ENCODE measurements around the gene THTPA. TPM values are rescaled to one million over a fixed set of nuclear protein-coding genes. Genes with fewer than 3 reads are reported as not detected.

The THTPA gene
- total RNA-seq, result 10 to 100 TPM in 1 of 2 experiments, 1 to 10 TPM in 1; 8.1 to 12.7 TPM

DNA sequence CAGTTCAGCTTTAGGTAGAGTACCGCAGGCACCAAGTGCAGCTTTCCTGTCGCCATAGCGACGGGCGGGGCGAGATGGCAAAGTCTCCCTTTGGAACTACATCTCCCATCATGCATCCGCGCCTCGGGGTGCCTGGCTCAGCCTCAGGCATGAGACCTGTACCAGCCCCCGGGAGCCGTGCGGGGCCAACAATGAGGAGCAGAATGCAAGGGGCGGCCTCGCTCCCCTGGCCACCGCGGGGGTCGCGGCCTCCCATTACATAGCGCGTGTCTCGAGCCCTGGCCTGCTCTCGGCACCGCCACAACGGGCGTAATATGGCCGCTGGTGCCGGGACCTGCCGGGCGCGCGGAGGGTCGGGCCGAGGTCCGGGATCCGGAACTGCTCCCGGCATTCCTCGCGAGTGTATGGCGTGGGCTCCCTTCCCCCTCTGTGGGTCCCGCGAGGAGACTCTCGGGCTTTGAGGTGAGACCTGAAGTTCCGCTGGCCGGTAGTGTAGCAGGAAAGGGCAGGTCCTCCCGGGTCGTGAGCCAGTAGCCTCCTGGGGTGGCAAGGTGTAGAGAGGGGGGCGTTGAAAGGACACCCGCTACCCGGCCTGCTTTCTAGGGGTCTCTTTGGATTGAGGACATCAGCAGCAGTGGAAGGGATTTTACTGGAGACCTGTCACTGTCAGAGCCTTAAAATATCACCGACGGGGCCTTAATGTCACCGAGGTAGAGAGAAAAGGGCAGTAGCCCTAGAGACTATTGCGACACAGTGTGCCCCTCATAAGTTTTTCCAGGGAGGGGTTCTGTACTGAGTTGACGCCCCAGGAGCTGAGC is at the start of gene THTPA:
Gene THTPA, plus strand, starts transcription at position 390 of the 818 bp plus-strand sequence. CDS start 487 bp downstream, outside the sequence.
- peaks cover 23% of the 10 kb centered on the region for H3K36me3 Mint-ChIP-seq (ENCODE audit: low read depth)
- ChIA-PET POLR2A (interaction anchor here (0.6 kb wide), 3 partner anchors 13 to 790 kb away, joined by 3 to 8 read pairs (median 3); no protein-coding TSS in a partner anchor), CTCF (interaction anchor here (1.0 to 8.6 kb wide), 3 partner anchors 16 to 398 kb away, joined by 3 to 96 read pairs (median 6); partner anchors contain the start of gene DHRS4)
- no peaks in the 10 kb centered on the region for H3K27me3 Mint-ChIP-seq
- peak within 1 kb of the TSS; percentile 96 for H3K27ac Mint-ChIP-seq
- no peaks in the 10 kb centered on the region for H3K9me3 Mint-ChIP-seq
- H3K4me1 Mint-ChIP-seq, result peaks cover 49% of the 10 kb centered on the region
- peak; percentile 96 for DNase-seq
- peak within 1 kb of the TSS; percentile 90 for H3K4me3 Mint-ChIP-seq

GRCh38 chr14:23512156-23512555 is 43.9 kb upstream of the THTPA start:
- H3K36me3 Mint-ChIP-seq (ENCODE audit: low read depth), result no peaks in the 10 kb centered on the region
- H3K27me3 Mint-ChIP-seq, result no peaks in the 10 kb centered on the region
- POLR2A ChIA-PET, result no interaction called here
- CTCF ChIA-PET, result interaction anchor here (1.3 to 1.6 kb wide), 2 partner anchors 11 to 79 kb away, joined by 3 read pairs; no protein-coding TSS in a partner anchor
- peaks cover 11% of the 10 kb centered on the region for H3K4me1 Mint-ChIP-seq
- H3K4me3 Mint-ChIP-seq, result peak overlapping the region; percentile 58
- H3K27ac Mint-ChIP-seq, result peak overlapping the region; percentile 86
- DNase-seq, result no peak
- no peaks in the 10 kb centered on the region for H3K9me3 Mint-ChIP-seq

DNA sequence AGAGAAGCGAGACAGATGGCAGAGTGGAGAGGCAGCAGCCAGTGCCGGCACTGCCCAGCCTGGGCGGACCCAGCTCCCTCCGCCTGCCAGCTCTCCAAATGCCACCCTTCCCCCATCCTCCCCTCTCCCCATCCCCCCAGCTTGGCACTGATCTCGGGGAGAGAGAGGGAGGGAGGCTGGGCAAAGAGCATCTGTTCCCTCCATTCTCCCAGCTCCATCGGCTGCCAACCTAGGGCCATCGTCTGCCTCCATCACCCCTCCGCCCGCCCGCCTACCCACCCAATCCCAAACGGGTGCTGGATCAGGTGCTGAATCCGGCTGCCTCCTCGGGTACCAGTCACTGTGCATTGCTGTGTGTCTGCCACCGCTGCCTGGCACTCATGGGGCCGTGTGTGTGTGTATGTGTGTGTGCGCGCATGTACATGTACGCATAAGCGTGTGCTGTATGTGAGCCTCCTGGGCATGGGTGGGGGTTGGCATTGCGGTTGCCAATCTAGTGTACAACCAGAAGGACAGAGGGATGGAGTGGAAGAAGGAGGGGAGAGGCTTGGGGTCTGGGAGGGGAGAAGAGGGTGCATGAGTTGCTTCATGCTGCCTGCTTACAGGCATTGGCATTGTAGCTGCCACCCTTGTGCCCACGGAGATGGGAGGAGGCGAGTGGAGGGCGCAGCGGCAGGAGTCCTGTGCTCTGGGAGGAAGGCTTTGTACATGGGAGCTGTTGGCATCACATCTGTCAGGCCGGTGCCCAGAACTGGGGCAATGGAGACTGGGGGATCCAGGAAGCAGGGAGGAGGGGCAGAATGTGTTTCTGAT is 42.9 kb upstream of the THTPA start:
- H3K27ac Mint-ChIP-seq, result no peak overlapping the region

DNA sequence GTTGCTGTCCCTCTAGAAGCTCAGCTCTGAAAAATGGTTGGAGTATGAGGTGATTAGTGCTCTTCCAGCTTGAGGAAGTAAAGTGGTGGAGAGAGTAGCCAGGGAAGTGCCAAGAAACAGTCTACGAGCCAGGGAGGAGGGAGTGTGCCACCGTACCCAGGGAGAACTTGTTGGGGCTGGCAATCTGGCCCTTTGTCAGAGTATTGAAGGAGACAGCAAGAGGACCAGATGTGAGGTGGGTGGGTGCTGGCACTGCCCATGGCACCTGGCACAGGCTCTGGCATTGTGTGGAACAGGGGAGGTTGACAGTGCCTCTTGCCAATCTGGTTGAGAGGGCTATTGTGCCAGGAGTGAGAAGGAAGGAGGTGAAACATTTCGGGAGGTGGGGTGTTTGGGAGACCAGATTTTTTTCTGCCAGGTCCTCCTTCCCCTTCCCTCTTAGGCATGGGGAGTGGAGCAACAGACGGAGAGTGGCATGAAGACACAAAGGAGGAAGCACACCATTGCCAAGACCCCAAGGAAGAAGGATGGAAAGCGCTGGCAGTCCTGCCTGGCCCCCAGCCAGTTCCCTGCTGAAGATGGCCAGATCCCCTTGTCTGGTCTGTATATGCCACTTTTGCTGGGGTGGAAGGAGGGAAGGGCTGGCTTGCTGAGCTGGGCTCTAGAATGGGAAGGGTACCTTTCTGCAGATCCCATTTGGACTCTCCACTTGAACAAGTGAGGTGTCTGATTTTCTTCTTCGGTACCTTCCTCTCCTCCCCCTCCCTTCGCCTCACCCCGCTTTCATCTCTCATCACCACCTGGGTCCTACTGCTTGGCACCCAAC is 42.0 kb upstream of the THTPA start:
- ChIA-PET POLR2A (no interaction called here), CTCF (no interaction called here)
- DNase-seq, result no peak
- H3K36me3 Mint-ChIP-seq (ENCODE audit: low read depth), result no peaks in the 10 kb centered on the region
- peaks cover 11% of the 10 kb centered on the region for H3K4me1 Mint-ChIP-seq
- no peak overlapping the region for H3K27ac Mint-ChIP-seq
- H3K4me3 Mint-ChIP-seq, result no peak overlapping the region
- H3K27me3 Mint-ChIP-seq, result no peaks in the 10 kb centered on the region
- H3K9me3 Mint-ChIP-seq, result no peaks in the 10 kb centered on the region

More for the DNA sequence above, 42.9 kb upstream of the THTPA start:
- DNase-seq, result no peak
- ChIA-PET POLR2A (no interaction called here), CTCF (no interaction called here)
- Mint-ChIP-seq H3K4me3 (no peak overlapping the region), H3K4me1 (peaks cover 11% of the 10 kb centered on the region), H3K27me3 (no peaks in the 10 kb centered on the region), H3K36me3 (ENCODE audit: low read depth) (no peaks in the 10 kb centered on the region), H3K9me3 (no peaks in the 10 kb centered on the region)

DNA sequence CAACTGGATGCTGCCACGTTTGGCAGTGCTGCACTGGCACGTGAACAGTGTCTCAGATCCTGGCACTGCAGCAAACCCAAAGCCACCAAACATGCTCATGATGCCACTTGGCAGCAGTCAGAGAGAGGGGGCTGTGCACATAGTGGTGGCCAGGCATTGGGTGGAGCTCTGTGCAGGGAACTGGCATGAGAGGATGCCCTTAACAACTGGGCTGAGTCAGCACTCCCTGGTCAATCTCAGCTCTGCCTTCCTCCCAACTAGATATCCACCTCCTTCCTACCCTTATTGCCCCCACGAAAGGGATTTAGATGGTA is 41.5 kb upstream of the THTPA start:
- no peak overlapping the region for H3K27ac Mint-ChIP-seq
- POLR2A ChIA-PET, result no interaction called here
- no peaks in the 10 kb centered on the region for H3K36me3 Mint-ChIP-seq (ENCODE audit: low read depth)
- no peaks in the 10 kb centered on the region for H3K9me3 Mint-ChIP-seq
- H3K27me3 Mint-ChIP-seq, result no peaks in the 10 kb centered on the region
- H3K4me1 Mint-ChIP-seq, result peaks cover 11% of the 10 kb centered on the region
- H3K4me3 Mint-ChIP-seq, result no peak overlapping the region
- CTCF ChIA-PET, result no interaction called here
- no peak for DNase-seq

- DNase-seq, result no peak
- no peak overlapping the region for H3K27ac Mint-ChIP-seq
- no peak overlapping the region for H3K4me3 Mint-ChIP-seq
- ChIA-PET POLR2A (no interaction called here), CTCF (no interaction called here)
- no peaks in the 10 kb centered on the region for H3K27me3 Mint-ChIP-seq
- no peaks in the 10 kb centered on the region for H3K9me3 Mint-ChIP-seq
- peaks cover 4% of the 10 kb centered on the region for H3K4me1 Mint-ChIP-seq
- no peaks in the 10 kb centered on the region for H3K36me3 Mint-ChIP-seq (ENCODE audit: low read depth)
Observed at GRCh38 chr14:23517650-23518326, 38.3 kb upstream of the THTPA start.

DNA sequence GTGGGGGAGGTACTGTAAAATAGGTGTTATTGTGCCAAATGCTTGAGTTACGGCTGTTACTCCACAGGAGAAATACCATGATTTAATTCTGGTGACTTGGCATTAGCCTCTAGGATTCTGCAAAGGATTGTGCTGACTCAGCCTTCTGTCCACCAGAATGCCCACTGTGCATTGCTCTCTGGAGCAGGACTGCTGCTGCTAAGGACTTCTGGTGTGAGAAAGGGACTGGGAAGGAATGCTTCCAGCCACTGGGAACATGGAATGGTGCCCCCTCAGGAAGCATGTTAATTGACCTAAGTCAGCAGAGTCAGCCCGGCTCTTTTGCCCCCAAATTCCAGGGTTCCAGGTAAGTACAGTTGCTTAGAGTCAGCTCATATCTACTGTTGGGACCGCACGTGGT is 37.4 kb upstream of the THTPA start:
- H3K4me1 Mint-ChIP-seq, result no peaks in the 10 kb centered on the region
- no peak overlapping the region for H3K4me3 Mint-ChIP-seq
- DNase-seq, result no peak
- CTCF ChIA-PET, result no interaction called here
- POLR2A ChIA-PET, result no interaction called here
- no peaks in the 10 kb centered on the region for H3K36me3 Mint-ChIP-seq (ENCODE audit: low read depth)
- H3K27me3 Mint-ChIP-seq, result no peaks in the 10 kb centered on the region
- no peaks in the 10 kb centered on the region for H3K9me3 Mint-ChIP-seq
- H3K27ac Mint-ChIP-seq, result no peak overlapping the region

GRCh38 chr14:23520899-23521533 is 35.1 kb upstream of the THTPA start:
- Mint-ChIP-seq H3K27ac (no peak overlapping the region), H3K4me3 (no peak overlapping the region), H3K36me3 (ENCODE audit: low read depth) (no peaks in the 10 kb centered on the region), H3K9me3 (no peaks in the 10 kb centered on the region), H3K4me1 (no peaks in the 10 kb centered on the region), H3K27me3 (no peaks in the 10 kb centered on the region)
- ChIA-PET POLR2A (no interaction called here), CTCF (interaction anchor here (0.6 to 1.8 kb wide), 3 partner anchors 13 to 55 kb away, joined by 3 to 4 read pairs (median 3); no protein-coding TSS in a partner anchor)
- DNase-seq, result no peak

GRCh38 chr14:23521785-23522640 is 34.1 kb upstream of the THTPA start:
- Mint-ChIP-seq H3K27me3 (no peaks in the 10 kb centered on the region), H3K4me1 (no peaks in the 10 kb centered on the region), H3K27ac (no peak overlapping the region), H3K36me3 (ENCODE audit: low read depth) (no peaks in the 10 kb centered on the region), H3K4me3 (no peak overlapping the region), H3K9me3 (no peaks in the 10 kb centered on the region)
- ChIA-PET CTCF (interaction anchor here (0.6 to 1.8 kb wide), 3 partner anchors 12 to 56 kb away, joined by 3 to 4 read pairs (median 3); no protein-coding TSS in a partner anchor), POLR2A (no interaction called here)
- no peak for DNase-seq

GRCh38 chr14:23522643-23523198 is 33.4 kb upstream of the THTPA start:
- no peak for DNase-seq
- H3K9me3 Mint-ChIP-seq, result no peaks in the 10 kb centered on the region
- no peaks in the 10 kb centered on the region for H3K27me3 Mint-ChIP-seq
- POLR2A ChIA-PET, result no interaction called here
- CTCF ChIA-PET, result interaction anchor here (1.0 to 1.3 kb wide), 3 partner anchors 11 to 14 kb away, joined by 3 read pairs; no protein-coding TSS in a partner anchor
- no peak overlapping the region for H3K4me3 Mint-ChIP-seq
- no peak overlapping the region for H3K27ac Mint-ChIP-seq
- no peaks in the 10 kb centered on the region for H3K36me3 Mint-ChIP-seq (ENCODE audit: low read depth)
- H3K4me1 Mint-ChIP-seq, result no peaks in the 10 kb centered on the region
